ENCODE results near the gene PRDM16.

DNA sequence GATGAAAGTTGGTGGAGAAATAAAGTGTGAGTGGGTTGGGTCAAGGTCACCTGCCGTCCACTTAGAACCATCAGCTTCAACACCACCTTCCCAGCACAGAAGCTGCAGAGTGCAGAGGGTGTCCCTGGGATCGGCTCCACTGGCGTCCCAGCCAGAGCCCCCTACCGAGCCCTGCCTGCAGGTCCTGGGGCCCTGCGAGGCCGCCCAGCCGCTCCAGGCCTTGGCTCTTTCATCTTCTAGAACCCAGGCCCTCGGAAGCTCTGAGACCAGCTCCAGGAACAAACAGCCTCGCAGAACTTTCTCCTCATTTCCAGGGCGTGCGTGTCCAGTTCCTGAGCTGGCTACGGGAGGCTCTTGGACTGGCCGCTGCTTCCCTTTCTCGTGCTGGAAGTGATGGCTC, 166.0 kb downstream of the PRDM16 start:
- TF ChIP-seq, protein P1, sequence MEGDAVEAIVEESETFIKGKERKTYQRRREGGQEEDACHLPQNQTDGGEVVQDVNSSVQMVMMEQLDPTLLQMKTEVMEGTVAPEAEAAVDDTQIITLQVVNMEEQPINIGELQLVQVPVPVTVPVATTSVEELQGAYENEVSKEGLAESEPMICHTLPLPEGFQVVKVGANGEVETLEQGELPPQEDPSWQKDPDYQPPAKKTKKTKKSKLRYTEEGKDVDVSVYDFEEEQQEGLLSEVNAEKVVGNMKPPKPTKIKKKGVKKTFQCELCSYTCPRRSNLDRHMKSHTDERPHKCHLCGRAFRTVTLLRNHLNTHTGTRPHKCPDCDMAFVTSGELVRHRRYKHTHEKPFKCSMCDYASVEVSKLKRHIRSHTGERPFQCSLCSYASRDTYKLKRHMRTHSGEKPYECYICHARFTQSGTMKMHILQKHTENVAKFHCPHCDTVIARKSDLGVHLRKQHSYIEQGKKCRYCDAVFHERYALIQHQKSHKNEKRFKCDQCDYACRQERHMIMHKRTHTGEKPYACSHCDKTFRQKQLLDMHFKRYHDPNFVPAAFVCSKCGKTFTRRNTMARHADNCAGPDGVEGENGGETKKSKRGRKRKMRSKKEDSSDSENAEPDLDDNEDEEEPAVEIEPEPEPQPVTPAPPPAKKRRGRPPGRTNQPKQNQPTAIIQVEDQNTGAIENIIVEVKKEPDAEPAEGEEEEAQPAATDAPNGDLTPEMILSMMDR (IDR thresholded peaks at IDR 0.05): no peak
- no peak for TF ChIP-seq POLR2A (IDR thresholded peaks at IDR 0.05)
